Pancreas (tissue), 10 donors: ENCODE measurements around the gene CLIP4. TPM values are rescaled to one million over a fixed set of nuclear protein-coding genes. Genes with fewer than 3 reads are reported as not detected.

ENCODE experiments used
- ATAC-seq, 4 donors: fragments of 200-7000 bp; cut with Tn5 transposase; one replicate each; pipeline versions ENCODE4 v1.8.0 to v1.9.1; 2020; ENCODE audit warnings: mild to moderate bottlenecking in 4 of 4, moderate library complexity in 4 of 4
- DNase-seq, 6 donors: peaks; one replicate each; pipeline ENCODE4 v3.0.0-alpha.2; 2020
- FAIRE-seq: peaks from 2 replicates; lab custom pipeline; 2012; peaks lifted over from hg19 to GRCh38; lab: Jason Lieb, UNC
- H3K27ac ChIP-seq, 4 donors: fragments of 200-600 bp; sonication (generic); 1 replicate in 3 of 4; 2 replicates in 1 of 4; pipeline versions ENCODE4 v1.5.0 to v1.8.0; 2020
- H3K27me3 ChIP-seq, 4 donors: fragments of 200-600 bp; one replicate each; pipeline ENCODE4 v1.8.0; 2021
- H3K36me3 ChIP-seq, 3 donors: fragments of 200-600 bp; sonication (generic) in 1 of 3; one replicate each; pipeline versions ENCODE4 v1.5.0 to v1.8.0; 2020 to 2021
- H3K4me1 ChIP-seq, 3 donors: fragments of 200-600 bp; one replicate each; pipeline ENCODE4 v1.8.0; 2021
- H3K4me3 ChIP-seq, 4 donors: fragments of 200-600 bp; sonication (generic) in 2 of 4; one replicate each; pipeline versions ENCODE4 v1.5.0 to v1.8.0; 2020 to 2021
- H3K9me3 ChIP-seq, 4 donors: fragments of 200-600 bp; one replicate each; pipeline ENCODE4 v1.8.0; 2021
- WGBS, 2 donors: extraction: QIAGEN DNeasy Blood & Tissue Kit; methylation state at CpG; one replicate each; pipeline ENCODE4 v1.1.7; 2013; 5-methylcytosine and 5-hydroxymethylcytosine counted together
- intact Hi-C, 3 donors: fragments of 100-400 bp; cut with DNase I; formaldehyde crosslinking; loops; one replicate each; pipeline versions ENCODE4 v1.11.1 to v1.14.2; 2022
- polyA plus RNA-seq, 2 donors: library from polyadenylated mRNA; stranded (reverse); fragments of 200-250 nt; gene quantifications; one replicate each; pipeline ENCODE4 v1.2.3, GENCODE V29; 2013
- total RNA-seq, 6 donors: library from RNA; stranded (reverse); fragmentation: NEBNext Ultra II Directional in 4 of 6; extraction: Animal tissue kit (Norgen Biotek cat#: 25700) in 4 of 6; gene quantifications; one replicate each; pipeline versions ENCODE4 v1.2.1 to v1.2.4, GENCODE V29; 2021 to 2023
- TF ChIP-seq, protein P1 (sequence below), 4 donors: fragments of 200-600 bp; sonication (generic) in 3 of 4; IDR thresholded peaks; one replicate each; pipeline versions ENCODE4 v1.5.0 to v1.8.0; 2021; ENCODE audit warnings: antibody characterized with exemption in 4 of 4
- donor health status: healthy with polysubstance abuse.
- donor health status: DM: no; HTN: no; CAD: no; lungs with moderate emphysema.
- donor health status: DM: no; HTN: no; CAD: no.
- donor health status: control.
- donor health status: control.
- donor health status: Bipolar disorder and iron deficiency.
- donor health status: DM: yes; HTN: yes; CAD: no.
- donor health status: DM: no; HTN: no; CAD: no.
- donor health status: DM: no; HTN: no; CAD: no.
- donor health status: DM: yes; HTN: yes; CAD: no.

The CLIP4 gene
- total and polyA plus RNA-seq, 8 donors = 4.5 to 18.3 (median 7.0) TPM

DNA sequence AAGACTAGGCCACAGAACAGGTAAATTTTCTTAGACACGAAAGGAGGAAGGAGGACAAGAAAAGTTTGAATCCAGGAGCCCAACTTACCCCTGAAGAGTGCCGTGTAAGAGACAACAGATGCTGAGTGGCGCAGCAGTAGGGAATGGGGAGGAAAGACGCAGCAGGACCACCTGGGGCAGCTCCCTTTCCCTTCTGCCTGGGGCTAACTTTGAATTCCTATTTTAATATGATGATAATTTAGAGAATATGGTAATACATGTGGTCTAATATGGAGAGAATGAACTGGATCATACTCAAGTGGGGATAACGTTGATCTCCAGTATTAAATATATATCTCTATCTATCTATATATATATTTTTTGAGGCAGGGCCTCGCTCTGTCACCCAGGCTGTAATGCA, 69.3 kb downstream of the CLIP4 start:
- ATAC-seq (no peak), FAIRE-seq (no peak)
- TF ChIP-seq, protein P1, sequence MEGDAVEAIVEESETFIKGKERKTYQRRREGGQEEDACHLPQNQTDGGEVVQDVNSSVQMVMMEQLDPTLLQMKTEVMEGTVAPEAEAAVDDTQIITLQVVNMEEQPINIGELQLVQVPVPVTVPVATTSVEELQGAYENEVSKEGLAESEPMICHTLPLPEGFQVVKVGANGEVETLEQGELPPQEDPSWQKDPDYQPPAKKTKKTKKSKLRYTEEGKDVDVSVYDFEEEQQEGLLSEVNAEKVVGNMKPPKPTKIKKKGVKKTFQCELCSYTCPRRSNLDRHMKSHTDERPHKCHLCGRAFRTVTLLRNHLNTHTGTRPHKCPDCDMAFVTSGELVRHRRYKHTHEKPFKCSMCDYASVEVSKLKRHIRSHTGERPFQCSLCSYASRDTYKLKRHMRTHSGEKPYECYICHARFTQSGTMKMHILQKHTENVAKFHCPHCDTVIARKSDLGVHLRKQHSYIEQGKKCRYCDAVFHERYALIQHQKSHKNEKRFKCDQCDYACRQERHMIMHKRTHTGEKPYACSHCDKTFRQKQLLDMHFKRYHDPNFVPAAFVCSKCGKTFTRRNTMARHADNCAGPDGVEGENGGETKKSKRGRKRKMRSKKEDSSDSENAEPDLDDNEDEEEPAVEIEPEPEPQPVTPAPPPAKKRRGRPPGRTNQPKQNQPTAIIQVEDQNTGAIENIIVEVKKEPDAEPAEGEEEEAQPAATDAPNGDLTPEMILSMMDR (IDR thresholded peaks at IDR 0.05) = no peak

GRCh38 chr2:29186817-29187216, 71.6 kb downstream of the CLIP4 start:
- TF ChIP-seq, protein P1 (IDR thresholded peaks at IDR 0.05) = no peak
- no peak overlapping the region for H3K27ac ChIP-seq
- H3K4me3 ChIP-seq = no peak overlapping the region
- ATAC-seq (no peak), FAIRE-seq (no peak), DNase-seq (no peak)
- no peaks in the 10 kb centered on the region for H3K4me1 ChIP-seq
- no peaks in the 10 kb centered on the region for H3K9me3 ChIP-seq
- no peaks in the 10 kb centered on the region for H3K27me3 ChIP-seq
- H3K36me3 ChIP-seq = no peaks in the 10 kb centered on the region
- intact Hi-C loops = no loop called here
- 94 to 95% methylated on average over 1 of the region's 1 CpG for WGBS, 2 donors

More for the DNA sequence above, 69.3 kb downstream of the CLIP4 start:
- no peak for DNase-seq
- no peaks in the 10 kb centered on the region for H3K4me1 ChIP-seq
- H3K27ac ChIP-seq = no peak overlapping the region
- H3K9me3 ChIP-seq = no peaks in the 10 kb centered on the region
- no peaks in the 10 kb centered on the region for H3K36me3 ChIP-seq
- intact Hi-C loops = no loop called here
- no peak overlapping the region for H3K4me3 ChIP-seq
- WGBS, 2 donors = 93 to 98% methylated on average over 6 of the region's 6 CpGs
- H3K27me3 ChIP-seq = no peaks in the 10 kb centered on the region

DNA sequence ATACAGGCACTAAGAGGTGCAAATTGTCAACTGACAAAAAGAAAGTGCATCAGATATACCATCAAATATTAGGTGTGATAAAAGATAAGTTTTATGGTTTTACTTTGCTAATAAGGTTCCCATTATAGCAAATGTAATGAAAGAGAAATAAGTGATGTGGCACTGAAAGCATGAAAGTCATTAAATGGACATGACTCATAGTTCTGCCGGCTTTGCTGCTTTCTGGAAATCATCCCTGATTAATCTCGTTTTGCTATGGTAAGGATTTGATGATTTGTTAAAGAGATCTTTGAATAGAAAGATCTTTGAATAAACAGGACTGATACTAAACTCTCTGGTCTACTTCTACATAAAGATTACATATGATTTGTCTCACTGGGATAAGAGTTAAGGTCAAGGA, 72.7 kb downstream of the CLIP4 start:
- TF ChIP-seq, protein P1 (IDR thresholded peaks at IDR 0.05) = no peak
- ATAC-seq = no peak
- intact Hi-C loops = no loop called here
- no peak overlapping the region for H3K27ac ChIP-seq
- FAIRE-seq = no peak
- no peaks in the 10 kb centered on the region for H3K36me3 ChIP-seq
- H3K9me3 ChIP-seq = no peaks in the 10 kb centered on the region
- WGBS, 2 donors = 78 to 86% methylated on average over 2 of the region's 2 CpGs
- H3K4me1 ChIP-seq = no peaks in the 10 kb centered on the region
- DNase-seq = no peak
- H3K27me3 ChIP-seq = no peaks in the 10 kb centered on the region
- no peak overlapping the region for H3K4me3 ChIP-seq

- TF ChIP-seq, protein P1 (IDR thresholded peaks at IDR 0.05) = no peak
- H3K4me1 ChIP-seq = no peaks in the 10 kb centered on the region
- intact Hi-C loops = no loop called here
- ATAC-seq (no peak), FAIRE-seq (no peak), DNase-seq (no peak)
- H3K27me3 ChIP-seq = no peaks in the 10 kb centered on the region
- H3K36me3 ChIP-seq = no peaks in the 10 kb centered on the region
- H3K4me3 ChIP-seq = no peak overlapping the region
- no peaks in the 10 kb centered on the region for H3K9me3 ChIP-seq
- 89 to 93% methylated on average over 5 of the region's 5 CpGs for WGBS, 2 donors
- H3K27ac ChIP-seq = no peak overlapping the region
Measured at GRCh38 chr2:29189052-29189451, 73.8 kb downstream of the CLIP4 start.

GRCh38 chr2:29191817-29192216, 76.6 kb downstream of the CLIP4 start:
- H3K36me3 ChIP-seq = no peaks in the 10 kb centered on the region
- no peak overlapping the region for H3K4me3 ChIP-seq
- ATAC-seq (no peak), FAIRE-seq (no peak), DNase-seq (no peak)
- TF ChIP-seq, protein P1 (IDR thresholded peaks at IDR 0.05) = no peak
- no peaks in the 10 kb centered on the region for H3K27me3 ChIP-seq
- H3K9me3 ChIP-seq = no peaks in the 10 kb centered on the region
- H3K27ac ChIP-seq = no peak overlapping the region
- WGBS, 2 donors = 88 to 93% methylated on average over 6 of the region's 6 CpGs
- no peaks in the 10 kb centered on the region for H3K4me1 ChIP-seq
- intact Hi-C loops = loop anchor here in 2 of 3 donors (5.0 to 10.0 kb wide), 2 partner anchors 227 to 235 kb away; no protein-coding TSS in a partner anchor
